Endothelial cell of umbilical vein (primary cell): Measurements from ENCODE around the gene CDX2.

ENCODE experiments used
- CTCF ChIP-seq, 2 donors: IDR thresholded peaks; 1 replicate in 1 of 2; 2 replicates in 1 of 2; pipeline ENCODE4 v1.5.1; 2011; ENCODE audit warnings: low read length in 2 of 2, mild to moderate bottlenecking in 2 of 2, moderate library complexity in 2 of 2, control low read depth in 1 of 2, inconsistent platforms in 1 of 2, low read depth in 1 of 2; ENCODE audit not compliant: insufficient read depth in 1 of 2; ENCODE audit errors: extremely low read depth in 1 of 2
- EZH2 ChIP-seq: IDR thresholded peaks from 2 replicates; pipeline ENCODE4 v1.6.1; 2012; ENCODE audit warnings: borderline replicate concordance, low read depth, mild to moderate bottlenecking, moderate library complexity, low read length, inconsistent platforms; ENCODE audit not compliant: severe bottlenecking
- FOS ChIP-seq: IDR thresholded peaks from 2 replicates; pipeline ENCODE4 v1.6.1; 2011; ENCODE audit warnings: mild to moderate bottlenecking, low read length, moderate library complexity, borderline replicate concordance; ENCODE audit not compliant: insufficient read depth
- GATA2 ChIP-seq: IDR thresholded peaks from 2 replicates; pipeline ENCODE4 v1.7.0; 2011; ENCODE audit warnings: low read depth, mild to moderate bottlenecking, moderate library complexity, mixed read lengths, low read length; ENCODE audit not compliant: insufficient read length, insufficient read depth
- JUN ChIP-seq: IDR thresholded peaks from 2 replicates; pipeline ENCODE4 v1.6.1; 2011; ENCODE audit warnings: borderline replicate concordance, low read depth; ENCODE audit not compliant: insufficient read length, insufficient read depth
- MYC ChIP-seq: IDR thresholded peaks from one replicate; pipeline ENCODE4 v1.6.1; 2011; ENCODE audit warnings: mild to moderate bottlenecking, low read depth, low read length
- POLR2A ChIP-seq: IDR thresholded peaks from 2 replicates; pipeline ENCODE4 v1.6.1; 2012; ENCODE audit warnings: low read depth, mild to moderate bottlenecking, control low read depth, low read length
- POLR2AphosphoS5 ChIP-seq: IDR thresholded peaks from 2 replicates; pipeline ENCODE4 v1.6.1; 2012; ENCODE audit warnings: low read depth, mild to moderate bottlenecking, control low read depth, low read length, moderate library complexity; ENCODE audit not compliant: insufficient read depth
- TF ChIP-seq, protein P1 (sequence below): IDR thresholded peaks from 2 replicates; pipeline ENCODE4 v1.6.1; 2011; ENCODE audit not compliant: insufficient read depth, insufficient read length

- TF ChIP-seq POLR2A (no peak), CTCF (IDR thresholded peaks at IDR 0.05; ENCODE audit: extremely low read depth in 1 of 2, insufficient read depth in 1 of 2, low read depth in 1 of 2, low read length in 2 of 2) (no peak), GATA2 (no peak), MYC (no peak), POLR2AphosphoS5 (no peak), EZH2 (no peak), JUN (no peak), FOS (no peak)
- TF ChIP-seq, protein P1, sequence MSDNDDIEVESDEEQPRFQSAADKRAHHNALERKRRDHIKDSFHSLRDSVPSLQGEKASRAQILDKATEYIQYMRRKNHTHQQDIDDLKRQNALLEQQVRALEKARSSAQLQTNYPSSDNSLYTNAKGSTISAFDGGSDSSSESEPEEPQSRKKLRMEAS, result no peak
These were observed 26.1 kb downstream of the CDX2 start for GRCh38 chr13:27942972-27943371.
